ENCODE measurements around the gene SCN3B.

DNA sequence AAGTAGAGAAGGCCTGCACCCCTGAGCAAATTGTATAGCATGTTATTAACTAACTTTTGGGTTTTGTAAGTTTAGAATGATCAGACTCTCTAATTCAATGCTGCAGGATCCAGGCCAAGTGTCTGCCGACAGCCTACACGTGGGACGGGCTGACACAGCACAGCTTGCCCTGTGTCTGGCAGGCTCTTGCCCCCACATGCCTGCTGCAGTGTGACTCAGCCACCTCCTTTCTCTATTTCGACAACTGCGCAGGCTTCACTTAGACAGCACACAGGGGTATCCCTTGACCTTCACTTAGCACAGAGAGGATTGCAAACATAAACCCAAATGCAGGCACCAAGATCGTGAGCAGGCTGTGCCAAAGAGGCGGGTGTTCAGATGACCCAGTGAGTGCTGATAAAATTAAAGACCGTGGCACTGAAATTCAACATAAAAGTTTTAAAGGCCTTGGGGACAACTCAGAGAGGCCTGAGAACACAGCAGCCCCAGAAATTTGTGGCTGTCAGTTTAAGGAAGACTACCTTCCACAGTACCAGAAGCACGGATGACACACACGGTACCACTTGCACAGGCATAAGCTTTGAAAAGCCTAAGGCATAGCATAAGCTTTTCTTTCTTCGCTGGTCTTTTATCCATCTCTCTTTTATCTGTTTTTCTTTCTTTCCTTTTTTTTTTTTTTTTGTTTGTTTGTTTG is 37.8 kb downstream of the SCN3B start:
- TF ChIP-seq, protein P1, sequence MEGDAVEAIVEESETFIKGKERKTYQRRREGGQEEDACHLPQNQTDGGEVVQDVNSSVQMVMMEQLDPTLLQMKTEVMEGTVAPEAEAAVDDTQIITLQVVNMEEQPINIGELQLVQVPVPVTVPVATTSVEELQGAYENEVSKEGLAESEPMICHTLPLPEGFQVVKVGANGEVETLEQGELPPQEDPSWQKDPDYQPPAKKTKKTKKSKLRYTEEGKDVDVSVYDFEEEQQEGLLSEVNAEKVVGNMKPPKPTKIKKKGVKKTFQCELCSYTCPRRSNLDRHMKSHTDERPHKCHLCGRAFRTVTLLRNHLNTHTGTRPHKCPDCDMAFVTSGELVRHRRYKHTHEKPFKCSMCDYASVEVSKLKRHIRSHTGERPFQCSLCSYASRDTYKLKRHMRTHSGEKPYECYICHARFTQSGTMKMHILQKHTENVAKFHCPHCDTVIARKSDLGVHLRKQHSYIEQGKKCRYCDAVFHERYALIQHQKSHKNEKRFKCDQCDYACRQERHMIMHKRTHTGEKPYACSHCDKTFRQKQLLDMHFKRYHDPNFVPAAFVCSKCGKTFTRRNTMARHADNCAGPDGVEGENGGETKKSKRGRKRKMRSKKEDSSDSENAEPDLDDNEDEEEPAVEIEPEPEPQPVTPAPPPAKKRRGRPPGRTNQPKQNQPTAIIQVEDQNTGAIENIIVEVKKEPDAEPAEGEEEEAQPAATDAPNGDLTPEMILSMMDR (IDR thresholded peaks at IDR 0.05): no peak
- TF ChIP-seq EP300 (IDR thresholded peaks at IDR 0.05; ENCODE audit: low read depth): no peak
- peak; percentile 41 to 79 (median 61) for TF ChIP-seq POLR2AphosphoS5 (IDR thresholded peaks at IDR 0.05)
- TF ChIP-seq POLR2A (IDR thresholded peaks at IDR 0.05): no peak
